Measurements from ENCODE around the gene HSPB6. TPM values are rescaled to one million over a fixed set of nuclear protein-coding genes. Genes with fewer than 3 reads are reported as not detected.

The HSPB6 gene, protein sequence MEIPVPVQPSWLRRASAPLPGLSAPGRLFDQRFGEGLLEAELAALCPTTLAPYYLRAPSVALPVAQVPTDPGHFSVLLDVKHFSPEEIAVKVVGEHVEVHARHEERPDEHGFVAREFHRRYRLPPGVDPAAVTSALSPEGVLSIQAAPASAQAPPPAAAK
- 77.2 and 141 TPM in 2 replicates for total RNA-seq

DNA sequence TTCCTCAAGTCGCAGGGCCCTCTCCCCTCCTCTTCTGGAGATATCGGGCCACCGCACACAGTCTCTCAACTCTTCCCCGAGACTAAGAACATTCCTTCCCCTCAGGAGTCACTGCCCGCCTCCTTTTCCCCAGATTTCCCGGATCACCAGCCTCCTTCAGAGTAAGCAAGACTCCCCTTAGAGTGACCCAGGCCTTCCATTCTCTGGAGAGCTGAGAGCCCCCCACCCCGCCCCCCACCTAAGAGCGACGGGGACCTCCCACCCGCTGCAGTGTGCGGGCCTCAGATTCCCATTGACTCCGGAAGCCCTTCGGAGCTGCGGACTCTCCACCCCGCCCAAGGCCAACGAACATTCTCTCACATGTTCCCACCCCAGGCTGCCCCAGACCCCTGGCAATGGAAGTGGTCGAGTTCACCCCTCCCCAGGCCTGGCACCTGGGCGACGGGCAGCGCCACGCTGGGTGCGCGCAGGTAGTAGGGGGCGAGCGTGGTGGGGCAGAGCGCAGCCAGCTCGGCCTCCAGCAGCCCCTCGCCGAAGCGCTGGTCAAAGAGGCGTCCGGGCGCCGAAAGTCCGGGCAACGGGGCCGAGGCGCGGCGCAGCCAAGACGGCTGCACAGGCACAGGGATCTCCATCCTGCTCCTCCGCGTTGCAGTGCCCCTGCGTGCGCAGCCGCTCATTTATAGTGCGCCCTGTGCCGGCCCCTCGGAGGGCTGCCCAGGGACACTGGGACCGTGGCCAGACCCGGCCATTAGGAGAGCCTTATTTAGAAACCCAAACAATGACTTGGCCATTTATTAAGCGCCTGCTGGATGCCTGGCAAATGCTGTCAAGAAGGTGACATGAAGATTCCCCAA, at the start of gene HSPB6:
HSPB6 (minus strand) TSS at position 653 of the 854 bp plus-strand sequence; CDS start at position 632, 21 bp downstream.

DNA sequence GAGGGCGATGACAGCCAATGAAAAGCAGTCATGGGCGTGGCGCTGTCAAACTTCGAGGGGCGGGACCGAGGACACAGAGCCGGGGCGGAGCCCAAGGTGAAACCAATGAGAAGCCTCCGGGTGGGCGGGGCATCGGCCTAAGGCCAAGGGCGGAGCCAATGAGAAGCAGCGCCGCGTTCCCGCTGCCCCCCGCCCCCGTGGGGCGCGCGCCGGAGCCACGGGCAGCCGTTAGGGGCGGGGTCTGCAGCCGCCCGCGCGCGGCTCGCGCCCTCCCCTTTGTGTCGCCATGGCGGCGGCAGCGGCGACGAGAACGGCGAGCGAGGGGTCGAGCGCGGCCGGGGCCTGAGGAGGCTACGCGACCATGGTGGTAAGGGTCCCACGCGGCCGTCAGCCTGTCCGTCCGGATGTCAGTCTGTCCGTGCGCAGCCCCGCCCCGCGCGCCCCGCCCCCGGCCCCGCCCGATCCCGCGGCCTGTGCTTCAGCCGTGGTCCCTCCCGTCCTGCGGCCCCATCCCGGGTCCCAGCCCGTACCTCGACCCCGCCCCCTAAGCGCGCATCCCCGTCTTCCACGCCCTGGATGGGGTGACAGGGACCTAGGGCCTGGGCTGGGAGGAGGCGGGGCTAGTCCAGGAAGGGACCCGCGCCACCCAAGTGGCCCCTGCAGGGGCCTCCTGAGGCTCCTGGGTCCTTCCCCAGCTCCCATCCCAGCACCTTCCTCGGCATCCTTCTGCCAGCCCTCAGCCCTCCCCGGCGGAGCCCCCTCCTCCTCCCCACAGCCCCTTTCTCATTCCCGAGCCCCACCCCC, 18.7 kb upstream of the HSPB6 start, which contains the start of gene ARHGAP33:
ARHGAP33 (plus strand) TSS at position 267 of the 804 bp plus-strand sequence; CDS start at position 362, 95 bp downstream.

DNA sequence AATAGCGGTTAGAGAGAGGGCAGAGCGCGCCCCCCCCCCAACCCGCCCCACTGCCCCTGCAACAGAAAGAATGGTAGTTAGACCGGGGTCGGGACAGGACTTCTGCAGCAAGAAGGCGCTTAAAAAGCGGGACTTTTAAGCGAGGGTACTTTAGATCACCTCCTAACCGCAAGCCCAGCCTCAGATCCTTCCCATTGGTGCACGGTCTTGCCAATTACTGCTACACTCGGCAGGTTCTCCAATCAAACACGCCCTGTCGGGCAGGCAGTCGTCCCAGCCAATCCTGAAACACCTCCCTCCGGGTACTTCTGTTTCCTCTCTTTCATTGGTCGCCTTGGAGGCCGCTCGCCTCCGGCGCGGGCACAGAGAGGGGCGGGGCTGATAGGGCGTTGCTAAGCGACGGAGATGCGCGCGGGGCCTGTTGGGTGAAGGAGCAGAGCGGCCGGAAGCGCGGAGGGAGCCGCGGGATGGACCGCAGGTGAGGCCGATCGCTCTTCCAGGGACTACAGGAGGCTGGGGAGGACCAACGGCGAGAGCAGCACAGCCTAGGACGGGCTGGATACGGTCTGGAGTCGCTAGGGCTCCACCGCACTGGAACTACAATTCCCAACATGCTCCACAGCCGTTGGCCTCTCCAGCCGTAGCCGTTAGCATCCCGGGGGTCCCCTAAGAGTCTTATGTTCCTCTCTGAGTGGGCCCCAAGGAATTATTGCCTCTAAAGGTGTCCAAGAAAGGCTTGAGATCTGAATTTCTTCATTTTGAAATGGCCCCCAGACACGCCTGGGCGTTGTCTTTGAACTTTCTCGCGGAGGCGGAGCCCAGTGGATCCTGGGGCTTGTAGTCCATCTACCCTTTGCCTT, 1.1 kb upstream of the HSPB6 start, which contains the start of gene PROSER3:
PROSER3 (plus strand) TSS at position 428 of the 860 bp plus-strand sequence; CDS start at position 468, 40 bp downstream.

DNA sequence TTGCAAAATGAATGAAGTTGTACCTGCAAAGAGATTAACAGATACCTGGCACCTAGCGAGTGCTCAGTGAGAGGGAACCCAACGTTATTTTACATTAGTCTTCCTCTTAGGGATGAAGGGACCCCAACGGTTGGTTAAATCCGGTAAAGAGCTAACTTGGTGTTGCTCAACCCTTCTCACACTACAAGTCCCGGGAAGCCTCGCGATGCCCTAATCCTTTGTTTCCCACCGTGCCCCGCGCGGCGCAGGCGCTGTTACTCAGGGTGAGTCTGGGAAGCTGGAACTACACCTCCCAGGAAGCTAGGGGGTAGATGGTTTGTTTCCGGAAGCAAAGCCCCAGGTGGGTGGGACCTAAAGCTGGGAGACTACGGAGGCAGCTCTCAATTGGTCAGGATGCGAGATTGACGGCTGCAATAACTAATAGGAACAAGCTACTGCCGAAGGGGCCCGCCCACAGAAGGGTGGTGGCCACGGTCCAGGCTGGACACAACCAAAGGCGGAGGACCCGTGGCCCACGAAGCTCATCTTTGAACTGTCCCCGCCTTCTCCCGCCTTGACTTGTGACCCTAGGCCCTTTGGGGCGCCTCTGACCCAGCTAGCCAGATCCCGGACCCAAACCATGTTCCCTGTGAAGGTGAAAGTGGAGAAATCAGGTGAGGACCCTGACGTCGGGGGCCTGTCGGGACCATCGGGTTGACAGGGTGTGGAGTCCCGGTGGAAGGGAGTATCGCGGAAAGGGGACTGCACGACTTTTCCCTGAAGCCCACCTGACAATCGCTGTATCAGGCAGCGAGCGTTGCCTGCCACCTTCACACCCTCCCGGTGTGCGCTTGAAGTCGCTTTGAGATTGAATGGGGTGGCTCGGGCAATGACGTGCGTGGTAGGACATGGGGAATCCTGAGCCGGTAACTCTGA, 8.5 kb downstream of the HSPB6 start, which contains the start of gene LIN37:
LIN37 (plus strand) TSS at position 471 of the 915 bp plus-strand sequence; CDS start at position 620, 149 bp downstream.

DNA sequence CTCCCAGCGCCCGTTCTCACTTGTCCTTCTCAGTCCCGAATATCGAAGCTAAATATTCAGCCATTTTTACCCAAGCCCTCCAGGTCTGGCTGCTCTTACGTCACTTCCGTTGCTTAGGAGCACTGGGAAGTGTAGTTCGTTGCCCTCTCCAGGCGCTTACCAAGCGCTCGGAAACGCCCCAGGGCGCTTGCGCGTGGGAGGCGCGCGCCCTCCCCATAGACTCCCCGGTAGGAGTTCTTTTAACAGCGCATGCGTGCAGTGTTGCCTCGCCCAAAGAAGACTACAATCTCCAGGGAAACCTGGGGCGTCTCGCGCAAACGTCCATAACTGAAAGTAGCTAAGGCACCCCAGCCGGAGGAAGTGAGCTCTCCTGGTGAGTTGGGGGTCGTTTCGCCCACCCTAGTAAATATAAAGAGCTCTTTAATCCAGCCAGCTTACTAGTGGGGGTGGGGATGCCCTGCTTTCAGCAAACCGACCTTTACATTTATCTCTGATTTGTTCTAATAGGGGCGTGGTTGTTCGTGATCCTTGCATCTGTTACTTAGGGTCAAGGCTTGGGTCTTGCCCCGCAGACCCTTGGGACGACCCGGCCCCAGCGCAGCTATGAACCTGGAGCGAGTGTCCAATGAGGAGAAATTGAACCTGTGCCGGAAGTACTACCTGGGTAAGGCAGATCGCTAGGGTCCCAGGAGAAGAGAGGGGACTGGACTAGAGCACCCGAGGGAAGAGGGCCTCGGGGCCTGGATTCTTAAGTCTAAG, 11.3 kb downstream of the HSPB6 start, which contains the start of the genes PSENEN and U2AF1L4:
PSENEN (plus strand) TSS at position 324 of the 759 bp plus-strand sequence; CDS start at position 604, 280 bp downstream.
U2AF1L4 (minus strand) TSS at position 91 of the 759 bp plus-strand sequence; CDS start at position 64, 27 bp downstream.

DNA sequence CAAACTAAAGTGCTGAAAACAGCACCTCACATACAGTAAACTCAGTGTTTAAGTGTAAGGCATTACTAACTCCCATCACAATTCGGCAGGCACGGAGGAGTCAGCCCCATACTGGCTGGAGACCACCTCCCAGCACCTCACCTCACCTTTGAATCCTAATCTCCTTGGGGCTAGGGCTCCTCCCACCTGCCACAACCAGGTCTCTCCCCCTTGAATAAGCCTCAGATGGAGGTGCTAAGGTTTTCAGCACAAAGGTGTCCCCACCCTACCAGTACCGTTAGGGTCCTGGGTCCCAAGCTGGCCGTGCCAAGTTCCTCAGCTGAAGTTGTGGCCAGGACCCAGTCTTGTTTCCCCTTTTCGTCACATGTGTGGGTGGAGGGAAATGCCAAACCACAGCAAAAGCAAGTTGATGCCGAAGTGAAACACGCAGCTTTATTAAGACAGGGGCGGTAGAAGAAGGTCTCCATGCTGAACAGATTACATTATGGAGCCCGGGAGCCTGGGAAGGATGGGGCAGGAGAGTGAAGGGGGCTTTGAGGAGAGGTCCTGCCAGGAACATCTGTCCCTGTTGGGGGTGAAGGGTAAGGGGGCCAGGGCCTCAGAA, 14.6 kb downstream of the HSPB6 start, which contains the start of gene IGFLR1:
IGFLR1 (minus strand) TSS at position 332 of the 604 bp plus-strand sequence. CDS start 1,272 bp downstream, outside the sequence.

DNA sequence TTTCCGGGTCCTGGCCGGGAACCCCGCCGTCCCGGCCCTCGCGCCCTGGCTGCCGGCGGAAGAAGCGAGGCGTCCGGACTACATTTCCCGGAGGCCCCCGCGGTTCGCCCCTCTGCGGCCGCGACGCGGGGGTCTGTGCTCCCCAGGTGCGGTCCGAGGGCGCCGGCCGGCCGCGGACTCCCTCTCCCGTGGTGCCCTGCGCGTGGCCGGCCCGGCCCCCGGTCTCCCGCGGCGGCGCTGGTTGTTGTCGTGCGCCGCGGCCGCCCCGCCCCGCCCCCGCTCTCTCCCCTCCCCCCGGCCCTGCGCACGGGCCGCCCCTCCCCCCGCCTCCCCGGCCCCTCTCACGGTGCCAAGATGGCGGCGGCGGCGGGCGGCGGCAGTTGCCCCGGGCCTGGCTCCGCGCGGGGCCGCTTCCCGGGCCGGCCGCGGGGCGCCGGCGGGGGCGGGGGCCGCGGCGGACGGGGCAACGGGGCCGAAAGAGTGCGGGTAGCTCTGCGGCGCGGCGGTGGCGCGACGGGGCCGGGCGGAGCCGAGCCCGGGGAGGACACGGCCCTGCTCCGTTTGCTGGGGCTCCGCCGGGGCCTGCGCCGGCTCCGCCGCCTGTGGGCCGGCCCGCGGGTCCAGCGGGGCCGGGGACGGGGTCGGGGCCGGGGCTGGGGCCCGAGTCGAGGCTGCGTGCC, 39.0 kb downstream of the HSPB6 start, which contains the start of gene KMT2B:
KMT2B (plus strand) TSS at position 339 of the 680 bp plus-strand sequence; CDS start at position 355, 16 bp downstream.

Other genes with a start within 250 kb of the HSPB6 start
- 0.23 and 0.30 TPM in 2 replicates for gene DMKN, start 243.4 kb downstream of the HSPB6 start, total RNA-seq
- gene SBSN, start 228.7 kb downstream of the HSPB6 start, total RNA-seq = 0.59 and 0.65 TPM in 2 replicates
- not detected in 2 replicates for gene GAPDHS, start 223.6 kb downstream of the HSPB6 start, total RNA-seq
- gene TMEM147, start 211.4 kb downstream of the HSPB6 start, total RNA-seq = 61.2 and 100 TPM in 2 replicates
- not detected in 2 replicates for gene ATP4A, start 193.4 kb downstream of the HSPB6 start, total RNA-seq
- not detected in 2 replicates for gene PMIS2, start 170.9 kb downstream of the HSPB6 start, total RNA-seq
- gene HAUS5, start 144.3 kb downstream of the HSPB6 start, total RNA-seq = 5.6 and 8.4 TPM in 2 replicates
- 30.0 and 42.8 TPM in 2 replicates for gene RBM42, start 128.0 kb downstream of the HSPB6 start, total RNA-seq
- 0.30 TPM in 1 of 2 replicates, not detected in the other for gene ETV2, start 115.3 kb downstream of the HSPB6 start, total RNA-seq
- gene COX6B1, start 108.7 kb downstream of the HSPB6 start, total RNA-seq = 228 and 480 TPM in 2 replicates
- gene UPK1A, start 90.5 kb downstream of the HSPB6 start, total RNA-seq = not detected in 2 replicates
- not detected in 2 replicates for gene ZBTB32, start 52.5 kb downstream of the HSPB6 start, total RNA-seq
- 5.9 and 16.0 TPM in 2 replicates for gene KMT2B, start 39.0 kb downstream of the HSPB6 start, total RNA-seq
- gene IGFLR1, start 14.6 kb downstream of the HSPB6 start, total RNA-seq = 0.30 and 0.42 TPM in 2 replicates
- gene U2AF1L4, start 11.6 kb downstream of the HSPB6 start, total RNA-seq = 4.2 and 9.8 TPM in 2 replicates
- gene PSENEN, start 11.4 kb downstream of the HSPB6 start, total RNA-seq = 9.5 and 10.4 TPM in 2 replicates
- 8.1 and 12.2 TPM in 2 replicates for gene LIN37, start 8.5 kb downstream of the HSPB6 start, total RNA-seq
- gene PROSER3, start 1.1 kb upstream of the HSPB6 start, total RNA-seq = 3.0 and 7.2 TPM in 2 replicates
- 1.8 and 6.2 TPM in 2 replicates for gene ARHGAP33, start 18.5 kb upstream of the HSPB6 start, total RNA-seq
- gene PRODH2, start 55.8 kb upstream of the HSPB6 start, total RNA-seq = not detected in 2 replicates
- not detected in 2 replicates for gene NPHS1, start 95.5 kb upstream of the HSPB6 start, total RNA-seq
- gene KIRREL2, start 99.9 kb upstream of the HSPB6 start, total RNA-seq = 0.05 TPM in 1 of 2 replicates, not detected in the other
- 15.4 and 15.7 TPM in 2 replicates for gene APLP1, start 111.5 kb upstream of the HSPB6 start, total RNA-seq
- 2.7 and 5.2 TPM in 2 replicates for gene NFKBID, start 143.5 kb upstream of the HSPB6 start, total RNA-seq
- 1.2 TPM in 2 replicates for gene HCST, start 145.5 kb upstream of the HSPB6 start, total RNA-seq
- gene TYROBP, start 151.3 kb upstream of the HSPB6 start, total RNA-seq = not detected in 2 replicates
- 3.6 and 4.2 TPM in 2 replicates for gene LRFN3, start 179.3 kb upstream of the HSPB6 start, total RNA-seq
- gene SDHAF1, start 238.2 kb upstream of the HSPB6 start, total RNA-seq = 8.1 and 11.9 TPM in 2 replicates

All from smooth muscle cell of the umbilical artery (primary cell).